ENCODE results near the gene MYO18A.

The MYO18A gene

GRCh38 chr17:29069526-29070041, 110.6 kb downstream of the MYO18A start:
- H3K27ac ChIP-seq (ENCODE audit: low read length): no peak overlapping the region
- H2AFZ ChIP-seq (ENCODE audit: low read length): no peak overlapping the region
- H3K9me3 ChIP-seq (replicated peaks; ENCODE audit: insufficient read depth, low read length): no peaks in the 10 kb centered on the region
- H3K36me3 ChIP-seq (replicated peaks; ENCODE audit: insufficient read depth, low read length): no peaks in the 10 kb centered on the region
- no peak overlapping the region for H3K9ac ChIP-seq (ENCODE audit: low read length)
- no peaks in the 10 kb centered on the region for H3F3A ChIP-seq (ENCODE audit: insufficient read depth, low read length)
- no peak for DNase-seq
- no peak overlapping the region for H3K4me3 ChIP-seq (ENCODE audit: low read length)
- TF ChIP-seq CTCF (IDR thresholded peaks at IDR 0.05; ENCODE audit: low read length): no peak
- TF ChIP-seq EZH2phosphoT487 (IDR thresholded peaks at IDR 0.05; ENCODE audit: low read length): no peak
- TF ChIP-seq EZH2 (optimal IDR thresholded peaks at IDR 0.05; ENCODE audit: low read depth, low read length): no peak
- no peak overlapping the region for H3K4me2 ChIP-seq (ENCODE audit: low read depth, low read length)
- H4K20me1 ChIP-seq (ENCODE audit: insufficient read depth, low read length): no peaks in the 10 kb centered on the region
- H3K9me2 ChIP-seq (replicated peaks; ENCODE audit: insufficient read depth, low read length): no peaks in the 10 kb centered on the region
- H3K4me1 ChIP-seq (ENCODE audit: low read length): no peaks in the 10 kb centered on the region
- H3K27me3 ChIP-seq (replicated peaks; ENCODE audit: insufficient read depth, low read length): no peaks in the 10 kb centered on the region
- H3K79me2 ChIP-seq (ENCODE audit: low read length): no peaks in the 10 kb centered on the region

DNA sequence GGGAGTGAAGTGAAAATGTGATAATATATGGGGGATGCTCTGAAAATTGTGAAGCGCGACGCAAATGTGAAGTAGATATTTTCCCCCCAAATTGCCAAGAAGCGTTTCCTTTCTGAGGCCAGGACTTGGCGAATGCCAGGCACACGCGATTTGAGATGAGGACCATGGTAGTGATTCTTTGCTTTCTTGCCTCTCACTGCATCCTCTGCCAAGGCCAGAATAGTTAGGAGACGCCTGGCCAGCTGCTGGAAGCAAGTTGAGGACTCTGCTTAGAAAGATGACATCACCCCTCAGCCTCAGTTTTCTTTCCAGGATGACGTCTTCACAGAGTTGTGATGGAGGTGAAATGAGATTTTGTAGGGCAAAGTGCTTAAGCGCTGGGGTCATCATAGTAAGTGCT, 111.4 kb downstream of the MYO18A start:
- Histone ChIP-seq H3K79me2 (ENCODE audit: low read length) (no peaks in the 10 kb centered on the region), H2AFZ (ENCODE audit: low read length) (no peak overlapping the region), H3K9me2 (replicated peaks; ENCODE audit: insufficient read depth, low read length) (no peaks in the 10 kb centered on the region), H3K4me2 (ENCODE audit: low read depth, low read length) (no peak overlapping the region), H3K4me1 (ENCODE audit: low read length) (no peaks in the 10 kb centered on the region), H3K9ac (ENCODE audit: low read length) (no peak overlapping the region), H3K27me3 (replicated peaks; ENCODE audit: insufficient read depth, low read length) (no peaks in the 10 kb centered on the region), H3F3A (ENCODE audit: insufficient read depth, low read length) (no peaks in the 10 kb centered on the region), H3K9me3 (replicated peaks; ENCODE audit: insufficient read depth, low read length) (no peaks in the 10 kb centered on the region), H3K4me3 (ENCODE audit: low read length) (no peak overlapping the region), H3K36me3 (replicated peaks; ENCODE audit: insufficient read depth, low read length) (no peaks in the 10 kb centered on the region), H3K27ac (ENCODE audit: low read length) (no peak overlapping the region), H4K20me1 (ENCODE audit: insufficient read depth, low read length) (no peaks in the 10 kb centered on the region)
- TF ChIP-seq EZH2 (optimal IDR thresholded peaks at IDR 0.05; ENCODE audit: low read depth, low read length): no peak
- no peak for DNase-seq

- no peaks in the 10 kb centered on the region for H3K36me3 ChIP-seq (replicated peaks; ENCODE audit: insufficient read depth, low read length)
These were observed 113.6 kb downstream of the MYO18A start for GRCh38 chr17:29066606-29067005.

More at GRCh38 chr17:29066606-29067005, 113.6 kb downstream of the MYO18A start:
- no peak for TF ChIP-seq EZH2 (optimal IDR thresholded peaks at IDR 0.05; ENCODE audit: low read depth, low read length)
- TF ChIP-seq CTCF (IDR thresholded peaks at IDR 0.05; ENCODE audit: low read length): no peak
- no peak for TF ChIP-seq EZH2phosphoT487 (IDR thresholded peaks at IDR 0.05; ENCODE audit: low read length)
- no peaks in the 10 kb centered on the region for H3K9me2 ChIP-seq (replicated peaks; ENCODE audit: insufficient read depth, low read length)
- no peaks in the 10 kb centered on the region for H3K9me3 ChIP-seq (replicated peaks; ENCODE audit: insufficient read depth, low read length)
- no peaks in the 10 kb centered on the region for H3K79me2 ChIP-seq (ENCODE audit: low read length)
- H3K4me2 ChIP-seq (ENCODE audit: low read depth, low read length): no peak overlapping the region
- H3K27me3 ChIP-seq (replicated peaks; ENCODE audit: insufficient read depth, low read length): no peaks in the 10 kb centered on the region
- no peak overlapping the region for H2AFZ ChIP-seq (ENCODE audit: low read length)
- H3K4me3 ChIP-seq (ENCODE audit: low read length): no peak overlapping the region
- H3F3A ChIP-seq (ENCODE audit: insufficient read depth, low read length): no peaks in the 10 kb centered on the region
- H4K20me1 ChIP-seq (ENCODE audit: insufficient read depth, low read length): no peaks in the 10 kb centered on the region
- no peak overlapping the region for H3K27ac ChIP-seq (ENCODE audit: low read length)
- H3K9ac ChIP-seq (ENCODE audit: low read length): no peak overlapping the region
- no peak for DNase-seq
- no peaks in the 10 kb centered on the region for H3K4me1 ChIP-seq (ENCODE audit: low read length)
